ENCODE data around the gene KRT20.

GRCh38 chr17:40914075-40914855 lies 29.2 kb upstream of the KRT20 start:
- TF ChIP-seq POLR2A (IDR thresholded peaks at IDR 0.05) (no peak), EP300 (IDR thresholded peaks at IDR 0.05) (no peak)
- TF ChIP-seq, protein P1, sequence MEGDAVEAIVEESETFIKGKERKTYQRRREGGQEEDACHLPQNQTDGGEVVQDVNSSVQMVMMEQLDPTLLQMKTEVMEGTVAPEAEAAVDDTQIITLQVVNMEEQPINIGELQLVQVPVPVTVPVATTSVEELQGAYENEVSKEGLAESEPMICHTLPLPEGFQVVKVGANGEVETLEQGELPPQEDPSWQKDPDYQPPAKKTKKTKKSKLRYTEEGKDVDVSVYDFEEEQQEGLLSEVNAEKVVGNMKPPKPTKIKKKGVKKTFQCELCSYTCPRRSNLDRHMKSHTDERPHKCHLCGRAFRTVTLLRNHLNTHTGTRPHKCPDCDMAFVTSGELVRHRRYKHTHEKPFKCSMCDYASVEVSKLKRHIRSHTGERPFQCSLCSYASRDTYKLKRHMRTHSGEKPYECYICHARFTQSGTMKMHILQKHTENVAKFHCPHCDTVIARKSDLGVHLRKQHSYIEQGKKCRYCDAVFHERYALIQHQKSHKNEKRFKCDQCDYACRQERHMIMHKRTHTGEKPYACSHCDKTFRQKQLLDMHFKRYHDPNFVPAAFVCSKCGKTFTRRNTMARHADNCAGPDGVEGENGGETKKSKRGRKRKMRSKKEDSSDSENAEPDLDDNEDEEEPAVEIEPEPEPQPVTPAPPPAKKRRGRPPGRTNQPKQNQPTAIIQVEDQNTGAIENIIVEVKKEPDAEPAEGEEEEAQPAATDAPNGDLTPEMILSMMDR (IDR thresholded peaks at IDR 0.05): no peak
